ENCODE data around the gene PTPRD.

Gene PTPRD

DNA sequence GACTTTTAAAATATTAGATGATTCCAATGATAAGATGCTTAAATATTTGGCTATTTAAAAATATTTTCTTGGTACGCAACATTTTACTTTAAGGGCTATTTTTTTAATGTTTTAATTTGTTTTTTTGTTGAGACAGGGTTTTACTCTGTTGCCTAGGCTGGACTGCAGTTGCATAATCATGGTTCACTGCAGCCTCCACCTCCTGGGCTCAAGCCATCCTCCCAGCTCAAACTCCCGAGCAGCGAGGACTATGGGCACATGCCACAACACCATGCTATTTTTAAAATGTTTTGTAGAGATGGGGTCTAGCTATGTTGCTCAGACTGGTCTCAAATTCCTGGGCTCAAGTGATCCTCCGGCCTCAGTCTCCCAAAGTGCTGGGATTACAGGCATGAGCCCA is 1963.0 kb downstream of the PTPRD start:
- DNase-seq: no peak

- DNase-seq: no peak
These were observed 1963.6 kb downstream of the PTPRD start for GRCh38 chr9:8649160-8649559.

- DNase-seq: no peak
These were observed 1964.4 kb downstream of the PTPRD start for GRCh38 chr9:8648271-8648845.

- DNase-seq: no peak
These were observed 1965.0 kb downstream of the PTPRD start for GRCh38 chr9:8647824-8648223.

DNA sequence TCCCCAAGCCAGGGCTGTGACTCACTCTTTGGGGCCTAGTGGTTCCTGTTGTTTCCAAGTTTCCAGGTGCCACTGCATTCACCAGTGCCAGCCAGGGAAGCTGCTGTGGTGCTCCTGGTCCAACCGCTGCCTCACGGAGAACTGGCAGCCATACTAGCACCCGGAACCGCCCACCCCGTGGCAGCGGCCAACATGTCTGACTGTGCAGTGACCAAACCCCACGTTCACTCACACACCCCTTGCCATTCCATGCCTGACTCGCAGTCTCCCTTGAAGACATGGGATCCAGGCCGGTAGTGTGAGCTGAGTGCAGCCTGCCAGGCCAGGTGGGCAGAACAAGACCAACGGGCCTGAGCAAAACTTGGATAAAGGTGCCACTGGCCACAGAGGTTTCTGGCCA is 1968.2 kb downstream of the PTPRD start:
- no peak for DNase-seq

DNA sequence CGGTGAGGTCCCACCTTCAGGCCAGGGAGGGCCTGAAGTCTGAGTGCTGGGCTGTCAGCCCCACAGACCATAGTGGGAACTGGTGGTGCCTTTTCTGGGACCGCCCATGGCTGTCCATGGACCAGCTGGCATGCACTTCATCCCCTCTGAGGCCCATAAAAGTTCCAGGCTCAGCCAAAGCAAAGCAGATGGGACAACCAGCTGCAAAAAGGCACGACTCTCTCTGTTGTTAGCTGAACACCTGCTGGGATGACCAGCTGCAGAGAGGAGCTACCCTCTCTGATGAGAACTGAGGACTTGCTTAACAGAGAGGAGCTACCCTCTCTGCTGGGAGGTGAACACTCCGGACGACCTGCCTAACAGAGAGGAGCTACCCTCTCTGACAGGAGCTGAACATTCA is 1968.9 kb downstream of the PTPRD start:
- DNase-seq: no peak

GRCh38 chr9:8643464-8643863 is 1969.3 kb downstream of the PTPRD start:
- no peak for DNase-seq

- DNase-seq: no peak
These were observed 1972.0 kb downstream of the PTPRD start for GRCh38 chr9:8640761-8641160.

- no peak for DNase-seq
These were observed 1975.2 kb downstream of the PTPRD start for GRCh38 chr9:8637626-8638025.

- DNase-seq: peak in 1 of 2 experiments; percentile 29
These were observed 1979.0 kb downstream of the PTPRD start for GRCh38 chr9:8633784-8634183.

- no peak for DNase-seq
These were observed 1980.3 kb downstream of the PTPRD start for GRCh38 chr9:8632493-8632892.

DNA sequence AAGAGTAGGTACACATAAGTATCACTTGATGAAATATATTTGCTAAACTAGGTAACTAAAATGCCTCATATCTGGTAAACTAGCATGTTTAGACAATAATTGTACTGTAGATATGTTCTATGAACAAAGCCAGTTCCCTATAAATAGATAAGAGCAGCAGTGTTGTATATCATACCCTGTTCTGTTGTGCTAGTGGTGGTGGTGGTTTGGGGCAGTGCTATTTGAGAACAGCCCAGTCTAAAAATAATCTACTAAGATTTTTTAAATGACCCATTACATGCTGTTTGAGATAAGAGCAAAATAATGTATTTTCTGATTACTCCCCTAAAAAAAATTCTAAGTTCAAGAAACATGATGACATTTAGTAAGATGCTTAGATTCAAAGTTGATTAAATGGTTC is 1984.0 kb downstream of the PTPRD start:
- no peak for DNase-seq

DNA sequence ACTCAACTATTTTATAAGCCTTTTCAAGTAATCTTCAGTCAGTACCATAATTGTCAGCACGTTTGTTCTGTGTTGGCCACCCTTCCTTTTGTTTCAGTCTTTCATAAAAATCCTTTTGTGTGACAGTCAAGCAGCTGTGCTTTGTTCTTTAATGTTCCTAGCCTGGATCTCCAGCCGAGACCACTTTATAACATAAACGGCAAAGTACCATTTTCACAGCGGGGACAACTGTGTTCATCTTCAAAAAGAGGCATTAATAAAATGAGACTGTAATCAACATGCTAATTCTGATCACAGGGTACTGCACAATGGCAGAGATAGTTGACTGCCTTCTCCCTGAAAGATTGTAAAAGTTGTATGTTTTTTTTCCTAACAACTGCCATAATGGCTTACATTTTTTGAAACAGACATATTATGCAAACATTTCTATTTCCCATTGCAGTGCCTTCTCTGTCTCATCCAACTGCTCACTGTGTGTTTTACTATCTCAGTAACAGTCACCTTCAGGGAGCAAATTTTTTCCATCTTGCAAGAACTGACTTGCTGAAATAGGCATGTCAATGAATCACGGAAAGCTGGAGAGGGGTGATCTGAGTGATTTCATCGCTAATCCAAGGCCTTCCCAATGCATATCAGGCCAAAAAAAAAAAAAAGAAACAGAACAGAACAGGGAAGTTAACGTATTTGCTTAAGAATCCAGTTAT is 1984.7 kb downstream of the PTPRD start:
- no peak for DNase-seq

DNA sequence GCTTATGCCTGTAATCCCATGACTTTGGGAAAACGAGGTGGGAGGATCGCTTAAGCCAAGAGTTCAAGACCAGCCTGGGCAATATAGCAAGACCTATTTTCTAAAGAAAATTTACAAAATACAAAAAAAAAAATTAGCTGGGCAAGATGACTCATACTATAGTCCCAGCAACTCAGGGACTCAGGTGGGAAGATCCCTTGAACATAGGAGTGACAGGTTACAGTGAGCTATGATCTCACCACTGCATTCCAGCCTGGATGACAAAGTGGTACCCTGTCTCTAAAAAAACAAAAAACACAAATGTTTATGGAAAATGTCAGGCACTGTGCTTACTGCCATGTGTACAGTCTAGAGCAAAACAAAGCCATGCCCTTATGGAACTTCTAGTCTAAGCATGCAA is 1989.9 kb downstream of the PTPRD start:
- no peak for DNase-seq

- no peak for DNase-seq
These were observed 1990.5 kb downstream of the PTPRD start for GRCh38 chr9:8622222-8622802.

GRCh38 chr9:8621416-8621815 is 1991.4 kb downstream of the PTPRD start:
- peak in 1 of 2 experiments; percentile 41 for DNase-seq

- DNase-seq: no peak
These were observed 1996.4 kb downstream of the PTPRD start for GRCh38 chr9:8616414-8616813.

DNA sequence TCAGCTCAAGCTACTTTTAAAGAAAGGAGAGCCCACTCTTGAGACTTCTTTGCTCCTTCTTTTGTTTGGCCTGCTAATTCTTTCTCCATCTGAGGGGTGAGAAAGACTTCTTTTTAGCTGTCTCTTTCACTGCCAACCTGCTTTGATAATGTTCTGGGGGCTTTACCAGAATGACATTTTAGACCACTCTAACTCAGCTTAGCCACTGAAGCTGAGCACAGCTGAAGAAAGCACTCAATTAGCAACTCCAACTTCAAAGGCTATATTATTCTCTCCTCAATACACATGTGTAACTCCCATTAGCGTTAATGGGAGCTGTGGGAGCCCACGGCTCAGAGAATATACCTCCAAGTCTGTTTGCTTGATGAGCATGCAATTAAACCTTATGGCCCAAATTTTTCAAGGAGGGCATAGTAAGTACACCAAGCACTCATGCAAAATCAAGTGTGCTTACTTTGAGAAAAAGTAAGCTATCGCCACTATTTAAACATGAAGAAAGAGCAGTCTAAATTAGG is 1997.8 kb downstream of the PTPRD start:
- DNase-seq: no peak

GRCh38 chr9:8613346-8613825 is 1999.4 kb downstream of the PTPRD start:
- peak; percentile 47 to 75 for DNase-seq

DNA sequence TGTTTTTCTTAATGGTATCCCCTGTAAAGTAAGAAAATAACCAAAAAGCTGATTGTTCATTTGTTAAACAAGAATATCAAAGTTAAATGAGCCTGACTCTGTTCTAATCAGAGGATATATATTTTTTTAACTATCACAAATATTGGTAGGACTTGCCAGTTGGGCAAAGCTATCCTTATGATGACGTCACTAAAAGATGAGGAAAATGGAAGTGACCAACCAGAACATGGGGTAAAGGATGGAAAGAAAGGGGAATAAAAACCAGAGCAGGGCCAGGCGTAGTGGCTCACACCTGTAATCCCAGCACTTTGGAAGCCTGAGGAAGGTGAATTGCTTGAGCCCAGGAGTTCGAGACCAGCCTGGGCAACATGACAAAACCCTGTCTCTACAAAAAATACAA is 2001.6 kb downstream of the PTPRD start:
- DNase-seq: no peak

- no peak for DNase-seq
These were observed 2002.5 kb downstream of the PTPRD start for GRCh38 chr9:8610256-8610655.

GRCh38 chr9:8605096-8605495 is 2007.7 kb downstream of the PTPRD start:
- DNase-seq: no peak

DNA sequence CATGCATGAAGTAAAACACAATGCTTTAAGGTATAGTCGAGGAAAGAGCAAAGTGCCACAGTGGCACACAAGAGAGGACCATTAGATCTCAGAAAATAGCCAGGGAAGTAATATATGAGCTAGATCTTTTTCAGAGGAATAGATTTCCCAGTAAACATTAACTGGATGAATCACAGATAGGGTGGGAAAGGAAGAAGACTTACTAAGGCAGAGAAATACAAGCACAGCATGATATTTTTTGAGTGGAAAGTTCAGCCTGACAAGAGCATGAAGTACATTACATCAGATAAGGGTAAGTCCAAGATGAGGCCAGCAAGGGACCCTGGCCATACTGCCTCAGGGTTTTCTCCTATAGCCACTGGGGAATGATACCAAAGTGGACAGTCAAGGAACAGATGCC is 2008.6 kb downstream of the PTPRD start:
- no peak for DNase-seq
